Karpas-422 (cell line): ENCODE data around the gene KCNB1. TPM values are rescaled to one million over a fixed set of nuclear protein-coding genes. Genes with fewer than 3 reads are reported as not detected.

Experiments used
- DNase-seq: peaks from one replicate; pipeline ENCODE4 v3.0.0-alpha.2; 2015
- H2AFZ ChIP-seq: fragments of 200-600 bp; sonication (generic); 2 replicates; pipeline ENCODE4 v1.6.1; 2014; ENCODE audit warnings: antibody characterized with exemption, low read length, mixed read lengths
- H3K27ac ChIP-seq: fragments of 200-600 bp; sonication (generic); 2 replicates; pipeline ENCODE4 v1.5.1; 2014; ENCODE audit warnings: mild to moderate bottlenecking, low read length, moderate library complexity
- H3K27me3 ChIP-seq: fragments of 200-600 bp; sonication (generic); 2 replicates; pipeline ENCODE4 v1.6.1; 2014; ENCODE audit warnings: low read length, mixed read lengths
- H3K36me3 ChIP-seq: fragments of 200-600 bp; sonication (generic); 2 replicates; pipeline ENCODE4 v1.6.1; 2014; ENCODE audit warnings: low read length, mixed read lengths; ENCODE audit not compliant: insufficient read depth
- H3K4me1 ChIP-seq: fragments of 200-600 bp; sonication (generic); 2 replicates; pipeline ENCODE4 v1.6.1; 2014; ENCODE audit warnings: mild to moderate bottlenecking, low read length, mixed read lengths
- H3K4me2 ChIP-seq: fragments of 200-600 bp; sonication (generic); 2 replicates; pipeline ENCODE4 v1.6.1; 2014; ENCODE audit warnings: low read length, low read depth, mild to moderate bottlenecking; ENCODE audit not compliant: poor library complexity, severe bottlenecking
- H3K4me3 ChIP-seq: fragments of 200-600 bp; sonication (generic); 2 replicates; pipeline ENCODE4 v1.5.1; 2014; ENCODE audit warnings: mild to moderate bottlenecking, antibody characterized with exemption, low read length, mixed read lengths
- H3K79me2 ChIP-seq: fragments of 200-600 bp; sonication (generic); 2 replicates; pipeline ENCODE4 v1.6.1; 2014; ENCODE audit warnings: mild to moderate bottlenecking, low read length, mixed read lengths
- H3K9ac ChIP-seq: fragments of 200-600 bp; sonication (generic); 2 replicates; pipeline ENCODE4 v1.6.0; 2014; ENCODE audit warnings: low read length
- H3K9me2 ChIP-seq: fragments of 200-600 bp; sonication (generic), shearing (Covaris generic); replicated peaks from 2 replicates; pipeline ENCODE4 v1.6.0; 2014; ENCODE audit warnings: mild to moderate bottlenecking, low read length, moderate library complexity; ENCODE audit not compliant: insufficient read depth
- H3K9me3 ChIP-seq: fragments of 300-700, 200-600 bp; sonication (generic); 2 replicates; pipeline ENCODE4 v1.6.1; 2014; ENCODE audit warnings: low read length, mixed read lengths
- H4K20me1 ChIP-seq: fragments of 200-600 bp; sonication (generic); 2 replicates; pipeline ENCODE4 v1.6.1; 2014; ENCODE audit warnings: mild to moderate bottlenecking, antibody characterized with exemption, low read length, low read depth; ENCODE audit not compliant: insufficient read depth
- total RNA-seq: library from RNA; depleted of rRNA; stranded (reverse); fragments of >200 nt; shearing (Covaris generic); gene quantifications from 2 replicates; pipeline ENCODE4 v1.2.3, GENCODE V29; 2014; ENCODE audit warnings: low replicate concordance

The KCNB1 gene
- total RNA-seq, 1 experiment from 2014 or later = not detected

GRCh38 chr20:49344140-49344539 lies 138.3 kb downstream of the KCNB1 start:
- H3K27me3 ChIP-seq = no peaks in the 10 kb centered on the region
- no peaks in the 10 kb centered on the region for H3K9me3 ChIP-seq
- no peak overlapping the region for H3K4me3 ChIP-seq
- no peaks in the 10 kb centered on the region for H3K4me1 ChIP-seq
- no peaks in the 10 kb centered on the region for H4K20me1 ChIP-seq
- no peak overlapping the region for H3K27ac ChIP-seq
- no peak for DNase-seq
- H3K36me3 ChIP-seq = no peaks in the 10 kb centered on the region
- H3K4me2 ChIP-seq = no peak overlapping the region
- no peaks in the 10 kb centered on the region for H3K79me2 ChIP-seq
- H2AFZ ChIP-seq = no peak overlapping the region
- H3K9me2 ChIP-seq = no peaks in the 10 kb centered on the region
- no peak overlapping the region for H3K9ac ChIP-seq

- H3K36me3 ChIP-seq = no peaks in the 10 kb centered on the region
- no peak for DNase-seq
- no peak overlapping the region for H3K27ac ChIP-seq
- H3K27me3 ChIP-seq = no peaks in the 10 kb centered on the region
- no peaks in the 10 kb centered on the region for H4K20me1 ChIP-seq
- no peaks in the 10 kb centered on the region for H3K9me2 ChIP-seq
- H3K9ac ChIP-seq = no peak overlapping the region
- no peak overlapping the region for H2AFZ ChIP-seq
- H3K4me2 ChIP-seq = no peak overlapping the region
- H3K79me2 ChIP-seq = no peaks in the 10 kb centered on the region
- no peak overlapping the region for H3K4me3 ChIP-seq
- H3K9me3 ChIP-seq = no peaks in the 10 kb centered on the region
- H3K4me1 ChIP-seq = no peaks in the 10 kb centered on the region
Observed at GRCh38 chr20:49343246-49343645, 139.2 kb downstream of the KCNB1 start.

- no peaks in the 10 kb centered on the region for H3K36me3 ChIP-seq
- no peak for DNase-seq
- no peaks in the 10 kb centered on the region for H3K27me3 ChIP-seq
- H2AFZ ChIP-seq = no peak overlapping the region
- no peak overlapping the region for H3K27ac ChIP-seq
- H3K9ac ChIP-seq = no peak overlapping the region
- H3K4me3 ChIP-seq = no peak overlapping the region
- no peaks in the 10 kb centered on the region for H3K79me2 ChIP-seq
- H3K4me2 ChIP-seq = no peak overlapping the region
- no peaks in the 10 kb centered on the region for H3K9me3 ChIP-seq
- no peaks in the 10 kb centered on the region for H3K9me2 ChIP-seq
- H4K20me1 ChIP-seq = no peaks in the 10 kb centered on the region
- no peaks in the 10 kb centered on the region for H3K4me1 ChIP-seq
Observed at GRCh38 chr20:49340161-49340966, 142.1 kb downstream of the KCNB1 start.

- no peak for DNase-seq
- Histone ChIP-seq H2AFZ (no peak overlapping the region), H3K4me2 (no peak overlapping the region), H3K9me3 (no peaks in the 10 kb centered on the region), H3K27me3 (no peaks in the 10 kb centered on the region), H3K36me3 (no peaks in the 10 kb centered on the region), H3K27ac (no peak overlapping the region), H3K4me3 (no peak overlapping the region), H3K79me2 (no peaks in the 10 kb centered on the region), H3K9ac (no peak overlapping the region), H3K4me1 (no peaks in the 10 kb centered on the region), H3K9me2 (no peaks in the 10 kb centered on the region), H4K20me1 (no peaks in the 10 kb centered on the region)
Observed at GRCh38 chr20:49339123-49339522, 143.3 kb downstream of the KCNB1 start.

- DNase-seq = no peak
- H3K9me3 ChIP-seq = no peaks in the 10 kb centered on the region
- no peaks in the 10 kb centered on the region for H3K9me2 ChIP-seq
- no peaks in the 10 kb centered on the region for H3K36me3 ChIP-seq
- no peak overlapping the region for H3K9ac ChIP-seq
- no peaks in the 10 kb centered on the region for H3K79me2 ChIP-seq
- no peaks in the 10 kb centered on the region for H3K27me3 ChIP-seq
- no peak overlapping the region for H2AFZ ChIP-seq
- H3K4me2 ChIP-seq = no peak overlapping the region
- H3K4me1 ChIP-seq = no peaks in the 10 kb centered on the region
- H3K27ac ChIP-seq = no peak overlapping the region
- no peaks in the 10 kb centered on the region for H4K20me1 ChIP-seq
- H3K4me3 ChIP-seq = no peak overlapping the region
Observed at GRCh38 chr20:49338061-49338460, 144.4 kb downstream of the KCNB1 start.

GRCh38 chr20:49337357-49337756 lies 145.1 kb downstream of the KCNB1 start:
- no peaks in the 10 kb centered on the region for H4K20me1 ChIP-seq
- DNase-seq = no peak
- no peak overlapping the region for H2AFZ ChIP-seq
- H3K27me3 ChIP-seq = no peaks in the 10 kb centered on the region
- H3K4me2 ChIP-seq = no peak overlapping the region
- H3K36me3 ChIP-seq = no peaks in the 10 kb centered on the region
- H3K4me1 ChIP-seq = no peaks in the 10 kb centered on the region
- H3K9me2 ChIP-seq = no peaks in the 10 kb centered on the region
- no peak overlapping the region for H3K9ac ChIP-seq
- no peaks in the 10 kb centered on the region for H3K79me2 ChIP-seq
- H3K9me3 ChIP-seq = no peaks in the 10 kb centered on the region
- no peak overlapping the region for H3K27ac ChIP-seq
- no peak overlapping the region for H3K4me3 ChIP-seq

GRCh38 chr20:49336786-49337185 lies 145.7 kb downstream of the KCNB1 start:
- no peaks in the 10 kb centered on the region for H3K27me3 ChIP-seq
- H3K4me1 ChIP-seq = no peaks in the 10 kb centered on the region
- H3K9ac ChIP-seq = no peak overlapping the region
- no peaks in the 10 kb centered on the region for H3K79me2 ChIP-seq
- no peak overlapping the region for H2AFZ ChIP-seq
- no peak for DNase-seq
- no peaks in the 10 kb centered on the region for H3K9me2 ChIP-seq
- H3K4me2 ChIP-seq = no peak overlapping the region
- H3K4me3 ChIP-seq = no peak overlapping the region
- no peaks in the 10 kb centered on the region for H3K9me3 ChIP-seq
- no peaks in the 10 kb centered on the region for H4K20me1 ChIP-seq
- no peak overlapping the region for H3K27ac ChIP-seq
- H3K36me3 ChIP-seq = no peaks in the 10 kb centered on the region

- Histone ChIP-seq H3K4me3 (no peak overlapping the region), H3K9ac (no peak overlapping the region), H3K27me3 (no peaks in the 10 kb centered on the region), H3K4me2 (no peak overlapping the region), H2AFZ (no peak overlapping the region), H3K27ac (no peak overlapping the region), H3K36me3 (no peaks in the 10 kb centered on the region), H3K9me2 (no peaks in the 10 kb centered on the region), H3K9me3 (no peaks in the 10 kb centered on the region), H3K4me1 (no peaks in the 10 kb centered on the region), H4K20me1 (no peaks in the 10 kb centered on the region), H3K79me2 (no peaks in the 10 kb centered on the region)
- DNase-seq = no peak
Observed at GRCh38 chr20:49335476-49335875, 147.0 kb downstream of the KCNB1 start.
